ENCODE measurements around the gene SPTA1. TPM values are rescaled to one million over a fixed set of nuclear protein-coding genes. Genes with fewer than 3 reads are reported as not detected.

Gene SPTA1
- total and polyA plus RNA-seq, 12 donors, result under 0.01 to 2.8 (median 0.19) TPM; not detected in 7

GRCh38 chr1:158711098-158711497 lies 24.6 kb upstream of the SPTA1 start:
- no peaks in the 10 kb centered on the region for H3K9me3 ChIP-seq (replicated peaks in 1 of 3)
- no peaks in the 10 kb centered on the region for H3K27me3 ChIP-seq
- TF ChIP-seq CTCF (IDR thresholded peaks at IDR 0.05), result no peak
- H3K36me3 ChIP-seq (replicated peaks in 1 of 2), result no peaks in the 10 kb centered on the region
- DNase-seq, result no peak
- no peaks in the 10 kb centered on the region for H3K4me1 ChIP-seq (replicated peaks in 1 of 2)
- intact Hi-C loops (cut with DNase I), result no loop called here
- no peak overlapping the region for H3K27ac ChIP-seq
- H3K4me3 ChIP-seq, result no peak overlapping the region
- 61 to 73% (median 69%) methylated on average over 4 of the region's 4 CpGs for WGBS, 4 donors

GRCh38 chr1:158706096-158706495 lies 19.6 kb upstream of the SPTA1 start:
- H3K9me3 ChIP-seq (replicated peaks in 1 of 3), result no peaks in the 10 kb centered on the region
- whole genome bisulfite sequencing, 4 donors, result 68 to 82% (median 77%) methylated on average over 2 of the region's 2 CpGs
- intact Hi-C loops (cut with DNase I), result no loop called here
- no peaks in the 10 kb centered on the region for H3K4me1 ChIP-seq (replicated peaks in 1 of 2)
- no peak overlapping the region for H3K4me3 ChIP-seq
- H3K27ac ChIP-seq, result no peak overlapping the region
- TF ChIP-seq POLR2A (IDR thresholded peaks at IDR 0.05), result no peak
- TF ChIP-seq CTCF (IDR thresholded peaks at IDR 0.05), result no peak
- no peak for DNase-seq
- H3K27me3 ChIP-seq, result no peaks in the 10 kb centered on the region
- H3K36me3 ChIP-seq (replicated peaks in 1 of 2), result no peaks in the 10 kb centered on the region

GRCh38 chr1:158700552-158700951 lies 14.0 kb upstream of the SPTA1 start, which contains the start of gene OR6K2:
Gene OR6K2, minus strand, starts transcription at chr1:158700652. Its CDS starts 0 bp downstream, at chr1:158700652.
- 79 to 89% (median 79%) methylated on average over 4 of the region's 4 CpGs for WGBS, 4 donors
- Histone ChIP-seq H3K27ac (no peak within 1 kb of the TSS), H3K4me1 (replicated peaks in 1 of 2) (no peaks in the 10 kb centered on the region), H3K36me3 (replicated peaks in 1 of 2) (no peaks in the 10 kb centered on the region), H3K27me3 (no peaks in the 10 kb centered on the region), H3K9me3 (replicated peaks in 1 of 3) (no peaks in the 10 kb centered on the region), H3K4me3 (no peak within 1 kb of the TSS)
- no peak for TF ChIP-seq CTCF (IDR thresholded peaks at IDR 0.05)
- no peak for TF ChIP-seq POLR2A (IDR thresholded peaks at IDR 0.05)
- intact Hi-C loops (cut with DNase I), result no loop called here
- DNase-seq, result no peak

- intact Hi-C loops (cut with DNase I), result no loop called here
- Histone ChIP-seq H3K4me1 (replicated peaks in 1 of 2) (no peaks in the 10 kb centered on the region), H3K36me3 (replicated peaks in 1 of 2) (no peaks in the 10 kb centered on the region), H3K27ac (no peak overlapping the region), H3K27me3 (no peaks in the 10 kb centered on the region), H3K4me3 (no peak overlapping the region), H3K9me3 (replicated peaks in 1 of 3) (no peaks in the 10 kb centered on the region)
- no peak for DNase-seq
- no peak for TF ChIP-seq CTCF (IDR thresholded peaks at IDR 0.05)
- no peak for TF ChIP-seq POLR2A (IDR thresholded peaks at IDR 0.05)
- 71 to 87% (median 82%) methylated on average over 2 of the region's 2 CpGs for WGBS, 4 donors
Observed at GRCh38 chr1:158694596-158694995, 8.1 kb upstream of the SPTA1 start.

All from adrenal gland (tissue), 12 donors.